GM21515 (cell line): ENCODE results near the gene CCNG2.
"Not testable (repeated sequence)": the region's sequence is repeated elsewhere in the genome, so short reads cannot be mapped to it uniquely, and the experiment has no call there.

ENCODE experiments used
- ATAC-seq: cut with Tn5 transposase; IDR thresholded peaks from one replicate; pipeline ENCODE4 v1.9.1; 2021; ENCODE audit not compliant: unreplicated experiment

Gene CCNG2, protein sequence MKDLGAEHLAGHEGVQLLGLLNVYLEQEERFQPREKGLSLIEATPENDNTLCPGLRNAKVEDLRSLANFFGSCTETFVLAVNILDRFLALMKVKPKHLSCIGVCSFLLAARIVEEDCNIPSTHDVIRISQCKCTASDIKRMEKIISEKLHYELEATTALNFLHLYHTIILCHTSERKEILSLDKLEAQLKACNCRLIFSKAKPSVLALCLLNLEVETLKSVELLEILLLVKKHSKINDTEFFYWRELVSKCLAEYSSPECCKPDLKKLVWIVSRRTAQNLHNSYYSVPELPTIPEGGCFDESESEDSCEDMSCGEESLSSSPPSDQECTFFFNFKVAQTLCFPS

DNA sequence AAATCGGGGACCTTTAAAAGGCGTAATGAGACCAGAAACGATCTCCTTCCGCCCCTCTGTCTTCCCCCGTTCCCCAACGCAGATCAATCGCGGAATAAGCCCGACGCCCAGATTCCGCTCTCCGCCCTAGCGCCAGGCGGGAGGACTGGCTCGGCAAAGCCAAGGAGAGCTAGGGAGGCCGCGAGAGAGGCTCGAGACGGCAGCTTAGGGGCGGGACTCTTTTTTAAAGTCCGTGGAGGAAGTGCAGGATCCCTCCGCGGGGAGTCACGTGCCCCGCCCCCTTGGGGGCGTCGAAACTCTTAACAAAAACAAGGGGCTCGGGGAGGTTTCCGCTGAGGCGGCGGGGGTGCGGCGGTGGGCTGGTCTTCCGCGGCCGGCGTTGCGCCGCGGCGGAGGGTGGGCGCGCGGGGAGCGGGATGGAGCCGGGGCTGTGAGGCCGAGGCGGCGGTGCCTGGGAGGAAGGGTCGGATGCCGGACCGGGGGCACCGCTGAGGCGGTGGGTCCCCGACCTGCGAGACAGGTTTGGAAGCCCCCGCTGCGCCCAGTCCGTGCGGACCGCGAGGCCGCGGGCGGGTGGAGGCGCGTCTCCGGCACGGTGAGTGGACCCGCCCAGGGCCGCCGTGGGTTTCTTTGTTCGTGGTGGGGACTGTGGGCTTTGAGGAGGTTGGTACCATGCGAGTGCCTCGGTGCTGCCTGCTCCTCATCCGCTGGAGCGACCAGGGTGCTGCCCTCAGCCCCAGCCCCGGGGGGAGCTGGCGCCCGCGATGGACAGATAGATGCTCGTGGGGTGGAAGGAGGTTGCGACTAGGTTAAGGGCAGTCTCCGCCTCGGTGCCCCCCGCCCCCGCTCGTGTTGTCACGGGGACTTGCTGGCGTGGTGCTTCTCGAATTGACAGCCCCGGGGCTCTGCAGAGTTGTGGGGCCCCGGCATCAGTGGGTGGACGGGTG lies at the start of gene CCNG2:
Gene CCNG2 (plus strand): TSS at position 296 of the 947 bp plus-strand sequence. CDS start 1,326 bp downstream, outside the sequence.
- peak; percentile 20 for ATAC-seq

DNA sequence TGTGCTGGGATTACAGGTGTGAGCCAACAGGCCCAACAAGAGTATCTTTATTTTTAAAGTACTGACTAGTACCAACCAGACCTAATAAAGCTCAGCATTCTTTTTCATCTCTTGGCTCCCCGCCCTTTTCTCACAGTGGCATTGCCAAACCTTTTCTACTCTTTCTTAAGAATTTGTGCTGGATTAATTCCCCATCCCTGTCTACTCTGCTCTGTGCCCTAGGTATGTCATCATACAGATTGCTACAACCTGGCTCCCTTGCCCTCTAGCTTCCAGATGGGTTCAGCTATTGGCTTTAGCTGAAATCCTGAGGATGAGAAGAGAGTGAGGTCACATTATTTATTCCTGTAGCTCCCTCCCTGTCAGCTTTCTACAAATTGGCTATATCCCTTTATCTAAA lies 46.3 kb upstream of the CCNG2 start:
- ATAC-seq = no peak

DNA sequence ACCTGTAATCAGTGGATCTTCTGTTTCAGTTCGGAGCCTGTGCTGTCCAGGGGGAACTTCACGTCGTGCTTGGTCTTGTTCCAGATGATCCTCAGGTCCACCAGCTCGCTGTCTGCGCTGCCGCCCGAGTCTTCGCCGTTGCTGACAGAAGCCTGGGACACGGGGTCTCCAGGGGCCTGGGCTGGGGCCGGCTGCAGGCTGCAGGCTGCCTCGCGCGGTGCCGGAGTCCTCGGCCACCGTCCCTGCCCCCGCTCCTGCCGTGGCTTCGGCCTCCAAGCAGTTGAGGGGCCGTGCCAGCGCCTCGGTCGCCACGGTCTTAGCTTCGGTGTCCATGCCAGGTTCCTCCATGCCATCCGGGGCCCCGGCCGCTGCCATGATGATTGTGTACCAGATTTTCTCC lies 43.9 kb upstream of the CCNG2 start:
- no peak for ATAC-seq

DNA sequence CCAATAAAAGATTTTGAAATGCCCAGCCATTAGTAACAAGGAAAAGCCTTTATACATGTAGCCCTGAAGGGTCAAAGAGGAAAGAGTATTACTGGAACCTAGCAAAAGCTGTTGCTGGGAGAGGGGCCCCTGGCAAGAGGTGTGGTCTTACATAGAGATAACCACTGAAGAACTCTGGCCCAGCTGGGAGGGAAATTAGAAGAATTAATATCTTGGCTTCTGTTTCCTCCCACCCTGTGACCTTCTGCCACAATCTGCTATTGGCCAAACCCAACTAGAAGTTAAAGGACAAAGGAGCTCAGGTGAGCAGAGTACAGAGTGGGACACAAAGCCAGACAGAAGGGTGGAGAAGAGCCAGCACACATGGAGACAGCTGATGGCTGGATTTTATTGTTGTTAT lies 39.3 kb upstream of the CCNG2 start:
- no peak for ATAC-seq

DNA sequence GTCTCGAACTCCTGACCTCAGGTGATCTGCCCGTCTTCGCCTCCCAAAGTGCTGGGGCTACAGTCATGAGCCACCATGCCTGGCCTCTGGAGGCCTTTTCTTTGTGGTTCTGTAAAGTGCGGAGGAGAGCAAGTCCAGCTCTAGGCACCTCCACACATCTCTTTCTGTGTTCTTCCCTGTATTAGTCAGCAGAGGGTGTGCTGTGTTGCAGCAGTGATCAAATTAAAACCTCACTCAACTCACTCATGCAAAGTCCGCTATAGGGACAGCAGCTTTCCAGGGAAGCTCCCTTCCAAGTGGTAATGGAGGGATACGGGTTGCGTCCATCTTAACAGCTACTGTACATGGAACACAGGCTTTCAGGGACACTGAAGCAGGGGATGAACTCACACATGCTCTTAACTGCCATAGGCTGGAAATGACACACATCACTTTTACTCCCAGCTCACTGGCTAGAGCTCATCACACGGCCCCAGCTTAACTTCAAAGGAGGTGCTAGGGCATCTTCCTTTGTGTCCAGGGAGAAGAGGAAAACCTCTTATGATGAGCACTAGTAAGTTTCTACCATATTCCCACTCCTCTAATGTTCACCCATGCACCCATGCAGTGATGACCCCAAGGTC lies 36.0 kb upstream of the CCNG2 start:
- ATAC-seq = no peak

DNA sequence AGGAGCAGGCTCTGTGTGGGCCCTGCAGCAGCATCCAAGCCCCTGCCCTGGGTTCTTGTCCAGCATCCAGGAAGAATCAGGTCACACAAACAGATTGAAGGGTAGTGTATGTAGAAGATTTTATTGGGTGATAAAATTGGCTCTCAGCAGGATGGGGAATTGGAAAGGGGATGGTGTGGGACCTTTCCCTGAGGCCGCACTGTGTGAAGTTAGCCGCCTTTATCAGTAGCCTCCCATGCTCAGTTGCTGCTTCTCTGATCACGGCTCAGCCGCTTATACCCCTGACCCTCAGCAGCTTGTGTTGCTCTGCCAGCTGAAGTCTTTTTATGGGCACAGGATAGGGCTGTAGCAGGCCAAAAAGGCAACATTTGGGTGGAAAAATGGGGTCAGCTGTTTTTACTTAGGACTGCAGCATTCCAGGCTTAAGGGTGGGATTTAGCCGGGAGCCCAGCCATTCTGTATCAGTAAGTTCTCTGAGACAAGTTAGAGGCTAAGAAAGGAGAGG lies 35.2 kb upstream of the CCNG2 start:
- ATAC-seq = no peak

DNA sequence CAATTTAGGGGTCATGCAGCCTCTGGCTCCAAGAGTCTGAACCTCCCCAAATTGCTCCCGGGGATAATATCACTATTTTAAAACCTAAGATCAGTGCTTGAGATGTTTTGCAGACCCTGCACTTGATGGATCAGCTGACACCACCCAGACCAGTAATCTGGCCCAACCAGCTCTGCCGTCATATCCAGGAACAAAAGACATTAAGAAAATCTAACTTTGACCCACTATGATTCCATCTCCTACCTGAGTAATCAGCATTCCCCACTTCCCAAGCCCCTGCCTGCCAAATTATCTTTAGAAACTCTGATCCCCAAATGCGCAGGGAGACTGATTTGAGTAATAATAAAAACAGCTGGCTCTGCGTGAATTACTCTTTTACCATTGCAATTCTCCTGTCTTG lies 34.4 kb upstream of the CCNG2 start:
- no peak for ATAC-seq

DNA sequence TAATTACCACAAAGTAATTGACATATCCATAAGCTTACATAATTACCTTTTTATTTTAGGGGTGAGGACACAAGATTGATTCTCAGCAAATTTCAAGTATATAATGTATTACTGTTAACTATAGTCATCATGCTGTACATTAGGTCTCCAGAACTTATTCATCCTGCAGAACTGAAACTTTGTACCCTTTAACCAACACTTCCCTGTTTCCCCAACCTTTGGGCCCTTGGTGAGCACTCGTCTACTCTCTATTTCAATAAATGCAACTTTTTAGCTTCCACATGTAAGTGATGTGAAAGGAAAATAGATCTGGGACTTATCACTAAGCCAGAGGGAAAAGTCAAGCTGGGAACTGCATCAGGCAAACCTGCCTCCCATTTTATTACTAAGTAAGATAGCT lies 33.6 kb upstream of the CCNG2 start:
- no peak for ATAC-seq

DNA sequence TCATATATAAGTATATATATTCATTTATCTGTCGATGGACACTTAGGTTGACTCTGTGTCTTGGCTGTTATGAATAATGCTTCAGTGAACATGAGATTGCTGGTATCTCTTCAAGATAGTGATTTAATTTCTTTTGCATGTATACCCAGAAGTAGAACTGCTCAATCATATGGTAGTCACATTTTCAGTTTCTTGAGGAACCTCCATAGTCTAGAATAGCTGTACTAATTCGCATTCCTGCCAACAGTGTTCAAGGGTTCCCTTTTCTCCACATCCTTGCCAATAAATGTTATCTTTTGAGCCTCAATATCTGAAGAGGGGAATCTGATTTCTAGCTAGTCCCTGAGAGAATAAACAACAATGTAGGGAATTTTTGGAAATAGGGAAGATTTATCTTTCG lies 32.4 kb upstream of the CCNG2 start:
- no peak for ATAC-seq

DNA sequence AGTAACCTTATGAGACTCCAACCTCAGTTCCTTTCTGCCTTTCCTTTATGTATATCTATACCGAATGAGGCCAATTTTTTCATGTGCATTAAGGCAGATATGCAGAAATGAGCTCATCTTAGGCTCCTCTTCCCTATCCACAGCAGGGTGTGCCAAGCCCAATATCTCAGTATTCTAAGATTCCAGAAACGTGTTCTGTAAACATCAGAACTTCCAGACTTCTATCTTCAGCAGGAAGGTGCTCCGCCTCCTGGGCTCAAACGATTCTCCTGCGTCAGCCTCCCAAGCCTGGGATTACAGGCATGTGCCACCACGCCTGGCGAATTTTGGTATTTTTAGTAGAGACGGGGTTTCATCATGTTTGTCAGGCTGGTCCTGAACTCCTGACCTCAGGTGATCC lies 31.0 kb upstream of the CCNG2 start:
- no peak for ATAC-seq

DNA sequence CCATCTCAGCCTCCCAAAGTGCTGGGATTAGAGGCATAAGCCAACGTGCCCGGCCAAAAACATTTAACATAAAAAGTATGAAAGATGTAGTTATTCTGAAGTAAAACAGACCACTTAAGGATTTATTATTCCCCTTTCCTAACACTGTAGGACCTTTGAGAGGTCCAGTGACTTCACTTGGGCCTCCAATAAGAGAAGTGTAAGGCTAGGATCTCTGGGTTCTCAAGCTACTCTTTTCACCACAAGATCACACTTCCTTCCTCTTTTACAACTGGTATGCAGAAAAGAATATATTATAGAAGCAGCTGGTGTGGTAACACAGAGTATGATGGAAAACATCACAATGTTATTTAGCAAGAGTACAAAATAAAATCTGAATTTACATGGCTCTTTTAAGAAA lies 30.2 kb upstream of the CCNG2 start:
- peak; percentile 76 for ATAC-seq

DNA sequence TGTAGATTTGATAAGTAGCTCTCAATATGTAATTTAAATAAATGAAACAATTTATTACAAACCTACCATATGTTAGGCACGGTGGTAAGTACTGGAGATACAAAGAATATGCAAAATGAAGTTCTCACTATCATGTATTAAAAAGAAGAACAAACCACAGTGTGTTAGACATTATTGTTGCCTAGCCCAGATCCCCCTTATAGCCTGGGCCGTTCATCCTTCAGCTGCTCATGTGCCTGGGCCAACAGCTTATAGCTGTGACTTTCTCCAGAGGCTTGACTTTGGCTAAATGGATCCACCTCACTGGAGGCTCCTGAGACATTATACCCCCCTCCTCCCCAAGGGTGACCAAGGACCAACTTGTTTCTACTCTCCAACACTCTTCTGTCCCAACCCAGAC lies 29.8 kb upstream of the CCNG2 start:
- peak; percentile 47 for ATAC-seq

DNA sequence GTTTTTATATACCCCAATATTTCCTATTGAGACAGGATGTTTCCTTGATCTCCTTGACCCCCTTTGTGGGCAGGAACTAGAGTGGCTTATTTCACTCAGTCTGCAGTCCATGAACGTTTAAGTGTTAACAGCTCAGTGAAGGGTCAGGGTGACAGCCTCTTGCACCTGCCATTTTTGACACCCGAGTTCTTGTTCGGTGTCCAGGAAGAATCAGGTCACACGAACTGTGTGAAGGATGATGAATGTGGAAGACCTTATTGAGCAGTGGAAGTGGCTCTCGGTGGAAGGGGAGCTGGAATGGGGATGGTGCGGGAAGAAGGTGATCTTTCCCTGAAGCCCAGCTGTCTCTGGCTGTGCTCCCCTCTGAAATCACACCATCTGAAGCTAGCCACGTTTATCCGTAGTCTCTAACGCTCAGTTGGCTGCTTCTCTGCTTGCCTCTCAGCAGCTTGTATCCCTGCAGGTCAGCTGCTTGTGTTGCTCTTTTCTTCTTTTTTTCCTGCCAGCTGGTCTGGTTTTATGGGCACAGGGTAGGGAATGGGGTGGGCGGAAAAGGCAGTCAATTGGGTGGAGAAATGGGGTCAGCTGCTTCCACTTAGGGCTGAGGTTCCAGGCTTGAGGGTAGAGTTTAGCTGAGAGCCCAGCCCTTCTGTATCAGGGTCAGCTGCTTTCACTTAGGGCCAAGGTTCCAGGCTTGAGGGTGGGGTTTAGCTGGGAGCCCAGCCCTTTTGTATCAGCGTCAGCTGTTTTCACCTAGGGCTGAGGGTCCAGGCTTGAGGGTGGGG lies 29.0 kb upstream of the CCNG2 start:
- no peak for ATAC-seq

DNA sequence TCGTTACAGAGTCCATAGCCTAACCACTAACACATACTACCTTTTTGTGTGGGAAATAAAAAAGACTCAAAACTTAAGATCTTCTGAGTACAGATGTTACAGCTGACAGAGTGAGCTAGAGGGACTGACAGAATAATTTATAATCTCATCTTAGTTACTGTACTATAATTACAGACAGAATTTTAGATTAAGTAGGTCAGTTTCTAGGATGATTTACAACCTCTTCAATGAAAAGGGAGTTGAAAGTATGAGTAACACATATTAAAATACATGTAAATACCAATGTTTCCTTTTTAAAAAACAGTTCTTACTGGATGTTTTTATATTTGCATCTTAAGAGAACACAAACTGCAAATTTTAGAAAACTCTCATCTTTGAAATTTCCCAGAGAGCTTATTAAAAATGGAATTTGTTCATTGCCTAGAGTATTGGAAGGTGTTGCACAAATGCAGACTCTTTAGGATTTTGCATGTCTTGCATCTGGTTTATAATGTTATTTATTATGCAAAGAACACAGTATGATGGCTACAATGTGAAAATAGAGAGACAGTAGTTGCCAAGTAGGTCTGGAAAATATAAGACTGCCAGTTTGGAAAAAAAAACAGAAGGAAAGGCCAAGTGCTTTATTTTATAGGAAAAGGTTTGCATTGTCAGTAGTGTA lies 24.2 kb upstream of the CCNG2 start:
- no peak for ATAC-seq

DNA sequence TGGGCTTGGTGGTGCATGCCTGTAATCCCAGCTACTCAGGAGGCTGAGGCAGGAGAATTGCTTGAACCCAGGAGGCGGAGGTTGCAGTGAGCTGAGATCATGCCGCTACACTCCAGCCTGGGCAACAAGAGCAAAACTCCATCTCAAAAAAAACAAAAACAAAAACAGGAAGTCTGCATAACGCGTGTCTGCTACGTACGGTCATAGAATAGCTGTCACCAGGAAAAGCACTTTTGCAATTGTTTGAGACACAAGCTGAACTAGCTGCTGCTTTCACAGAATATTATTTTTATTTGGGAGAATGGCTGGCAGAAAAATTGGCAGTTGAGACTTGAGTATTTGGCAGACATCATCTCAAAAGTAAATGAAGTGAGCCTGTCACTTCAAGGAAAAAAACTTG lies 19.6 kb upstream of the CCNG2 start:
- ATAC-seq = not testable (repeated sequence)

DNA sequence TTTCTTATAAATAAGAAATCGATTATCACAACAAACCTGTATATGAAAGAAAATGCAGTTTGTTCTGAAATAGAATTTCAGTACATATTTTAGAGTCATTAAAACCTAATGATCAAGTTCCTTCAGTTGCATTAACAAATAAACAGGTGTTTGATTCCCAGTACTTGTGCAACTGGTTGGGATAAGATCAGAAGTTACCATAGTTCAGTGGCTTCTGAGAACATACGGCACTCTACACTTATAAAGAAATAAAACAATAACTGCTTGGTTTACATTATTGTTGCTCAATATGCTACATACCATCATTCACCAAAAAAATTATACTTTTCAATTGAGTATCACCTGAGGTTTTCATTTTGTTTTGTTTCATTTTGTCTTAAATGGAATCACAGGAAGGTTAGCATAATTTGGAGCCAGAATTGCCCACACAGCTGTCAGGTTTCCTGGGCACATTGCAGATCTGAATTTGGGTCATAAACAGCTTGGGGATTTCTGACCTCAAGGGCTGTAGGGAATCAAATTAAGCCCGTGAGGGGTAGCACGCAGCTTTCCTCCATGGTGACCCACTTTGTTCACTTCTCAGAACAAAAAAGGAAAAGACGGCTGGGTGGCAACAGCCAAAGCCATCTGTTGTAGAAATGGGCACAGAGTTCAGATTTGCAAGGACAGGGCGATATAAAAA lies 14.9 kb upstream of the CCNG2 start:
- ATAC-seq = no peak

DNA sequence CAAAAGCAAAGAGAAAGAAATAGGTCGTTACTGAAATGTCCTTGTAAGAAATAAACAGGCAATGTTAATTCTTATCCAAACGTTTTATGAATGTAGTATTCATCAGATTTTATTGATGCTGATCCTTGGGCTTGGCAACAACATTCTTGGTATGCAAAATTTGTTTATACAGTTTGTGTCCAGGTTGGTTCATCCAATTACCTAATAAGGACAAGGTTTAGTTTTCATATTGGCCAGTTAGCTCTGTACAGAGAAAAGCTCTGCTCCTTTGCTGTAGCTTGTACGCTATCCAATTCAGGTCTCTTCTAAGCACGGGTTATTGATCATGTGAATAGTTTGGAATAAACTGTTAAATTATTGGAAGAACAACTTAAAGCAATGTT lies 14.4 kb upstream of the CCNG2 start:
- no peak for ATAC-seq

DNA sequence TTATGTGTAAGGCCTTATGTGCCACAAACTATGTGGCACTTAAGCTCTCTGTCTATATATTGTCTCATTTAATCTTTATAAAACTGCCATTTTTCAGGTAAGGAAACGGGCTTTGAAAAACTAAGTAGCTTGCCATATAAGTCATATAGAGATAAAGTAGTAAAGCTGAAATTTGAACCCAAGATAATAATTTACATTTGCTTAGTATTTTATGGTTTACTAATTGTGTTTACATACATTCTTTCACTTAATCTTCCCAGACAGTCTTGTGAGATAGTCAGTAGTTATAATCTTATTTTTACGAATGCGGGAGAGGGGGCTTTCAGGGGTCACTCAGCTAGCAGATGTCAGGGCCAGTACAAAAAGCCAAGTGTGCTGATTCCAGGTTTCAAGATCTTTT lies 13.9 kb upstream of the CCNG2 start:
- ATAC-seq = no peak

DNA sequence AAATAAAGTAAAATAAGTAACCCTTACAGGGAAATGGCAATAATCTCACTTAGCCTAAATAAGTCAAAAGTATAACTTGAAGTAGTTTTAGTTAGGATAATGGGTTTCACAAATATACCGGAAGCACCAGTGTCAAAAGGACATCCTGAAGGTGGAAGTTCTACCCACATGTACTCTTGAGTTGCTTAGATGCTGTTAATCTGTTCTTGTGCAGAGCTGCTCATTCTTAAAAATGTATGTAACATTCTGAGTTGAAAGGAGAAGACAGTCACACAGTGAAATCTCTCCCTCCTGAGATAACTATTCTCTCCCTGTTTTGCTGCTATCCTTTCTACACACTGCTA lies 11.2 kb upstream of the CCNG2 start:
- ATAC-seq = no peak
